Stimulated activated CD8-positive, alpha-beta memory T cell treated with anti-CD3 and anti-CD28 coated beads, Interleukin-4, amount 100 ng/mL, for 4 hours (primary cell): ENCODE measurements around the gene CCNE1.

Experiments
- DNase-seq, 2 donors: peaks; one replicate each; pipeline ENCODE4 v3.0.0-alpha.2; 2020; ENCODE audit warnings: low read depth in 2 of 2, low spot score in 1 of 2

CCNE1 gene

GRCh38 chr19:29842471-29843179, 30.8 kb downstream of the CCNE1 start:
- DNase-seq: no peak

GRCh38 chr19:29843180-29844051, 31.6 kb downstream of the CCNE1 start:
- no peak for DNase-seq

GRCh38 chr19:29844891-29845573, 33.2 kb downstream of the CCNE1 start:
- peak; percentile 90 to 94 for DNase-seq

GRCh38 chr19:29845574-29846176, 33.9 kb downstream of the CCNE1 start:
- DNase-seq: no peak

GRCh38 chr19:29849208-29849607, 37.4 kb downstream of the CCNE1 start:
- no peak for DNase-seq

- no peak for DNase-seq
Observed at GRCh38 chr19:29850482-29850881, 38.7 kb downstream of the CCNE1 start.

- DNase-seq: no peak
Observed at GRCh38 chr19:29851769-29852521, 40.2 kb downstream of the CCNE1 start.

GRCh38 chr19:29854033-29854432, 42.2 kb downstream of the CCNE1 start:
- no peak for DNase-seq

GRCh38 chr19:29855087-29855486, 43.3 kb downstream of the CCNE1 start:
- DNase-seq: no peak

- no peak for DNase-seq
Observed at GRCh38 chr19:29855741-29856500, 44.1 kb downstream of the CCNE1 start.

GRCh38 chr19:29858000-29858596, 46.3 kb downstream of the CCNE1 start:
- no peak for DNase-seq

GRCh38 chr19:29858621-29859020, 46.8 kb downstream of the CCNE1 start:
- DNase-seq: no peak

GRCh38 chr19:29860492-29860891, 48.7 kb downstream of the CCNE1 start:
- DNase-seq: no peak

GRCh38 chr19:29861574-29861973, 49.8 kb downstream of the CCNE1 start:
- DNase-seq: no peak

- no peak for DNase-seq
Observed at GRCh38 chr19:29866011-29866410, 54.2 kb downstream of the CCNE1 start.

- no peak for DNase-seq
Observed at GRCh38 chr19:29867984-29868383, 56.2 kb downstream of the CCNE1 start.

- no peak for DNase-seq
Observed at GRCh38 chr19:29871143-29871542, 59.4 kb downstream of the CCNE1 start.

- DNase-seq: no peak
Observed at GRCh38 chr19:29872224-29872731, 60.5 kb downstream of the CCNE1 start.

GRCh38 chr19:29873024-29873800, 61.4 kb downstream of the CCNE1 start:
- DNase-seq: peak; percentile 33 to 49
